Stimulated activated CD4-positive, alpha-beta T cell treated with anti-CD3 and anti-CD28 coated beads, Interleukin-1b, Interleukin-23, amount 100 ng/mL, for 1 hour (primary cell): ENCODE measurements around the gene GLT8D2.
"Not testable (repeated sequence)": the region's sequence is repeated elsewhere in the genome, so short reads cannot be mapped to it uniquely, and the experiment has no call there.

Experiments
- DNase-seq, 2 donors: peaks; one replicate each; pipeline ENCODE4 v3.0.0-alpha.2; 2020; ENCODE audit warnings: low read depth in 2 of 2

Gene GLT8D2

GRCh38 chr12:104050436-104050835 is 449 bp upstream of the GLT8D2 start:
- no peak for DNase-seq

DNA sequence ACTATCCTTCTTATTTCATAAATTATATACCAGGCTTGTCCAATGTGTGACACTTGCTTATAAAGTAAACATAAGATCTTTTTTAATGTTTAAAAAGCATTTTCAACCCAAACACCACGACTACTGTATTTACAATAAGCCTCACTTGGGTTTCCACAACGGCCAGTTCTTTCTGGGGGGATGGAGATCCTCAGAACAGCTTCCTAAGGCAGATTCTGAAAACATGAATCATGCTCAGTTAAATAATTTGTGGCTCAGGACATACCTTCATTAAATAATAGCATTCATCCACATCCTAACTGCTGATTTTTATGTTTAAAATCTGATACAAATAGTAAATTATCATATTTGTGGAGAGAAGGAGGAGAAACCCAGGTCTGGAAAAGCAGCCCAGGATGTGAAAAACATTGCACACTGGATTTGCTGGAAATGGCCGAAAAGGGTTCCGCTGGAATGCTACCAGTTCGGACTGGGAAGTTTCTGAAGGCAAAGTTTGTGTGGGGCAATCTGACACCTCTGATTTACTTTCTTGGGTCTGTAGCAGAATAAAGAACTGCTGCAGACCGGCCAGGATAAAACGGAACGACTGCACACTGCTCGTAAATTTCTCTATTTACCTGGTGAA is 597 bp downstream of the GLT8D2 start:
- no peak for DNase-seq

DNA sequence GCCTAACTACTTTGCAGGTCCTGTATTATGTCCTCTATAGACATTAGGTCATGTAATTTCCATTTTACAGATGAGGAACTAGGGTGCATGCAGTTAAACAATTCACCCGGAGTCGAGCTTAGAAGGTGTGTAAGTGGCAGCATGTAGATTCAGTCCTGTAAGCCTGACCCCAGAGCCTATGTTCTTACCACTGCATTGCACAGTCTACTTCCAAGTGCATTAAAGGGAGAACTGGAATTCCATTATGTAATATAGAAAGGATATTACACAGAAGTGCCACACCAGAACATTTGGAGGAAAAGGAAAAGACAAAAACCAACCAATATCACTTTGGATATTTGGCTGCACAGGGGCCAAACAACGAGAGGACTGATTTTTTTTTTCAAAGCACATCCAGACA is 1.2 kb downstream of the GLT8D2 start:
- DNase-seq, result no peak

GRCh38 chr12:104048162-104048561 is 1.8 kb downstream of the GLT8D2 start:
- no peak for DNase-seq

DNA sequence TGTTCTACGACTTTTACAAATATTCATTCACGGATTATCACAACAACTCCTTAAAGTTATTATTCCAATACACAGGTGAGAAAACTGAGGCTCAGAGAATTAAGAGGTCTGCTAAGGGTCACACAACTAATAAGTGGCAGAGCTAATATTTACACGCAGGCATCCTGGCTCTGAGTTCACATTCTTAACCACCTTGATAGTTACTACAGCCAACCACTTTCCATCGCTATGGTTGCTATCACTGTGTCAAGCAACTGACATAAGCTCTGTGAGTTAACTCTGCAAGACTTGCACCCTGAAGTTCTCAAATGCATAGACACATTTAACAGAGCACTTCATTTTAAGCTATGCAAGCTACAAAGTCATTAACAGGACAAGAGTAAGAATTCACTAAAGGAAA is 3.7 kb downstream of the GLT8D2 start:
- DNase-seq, result no peak

DNA sequence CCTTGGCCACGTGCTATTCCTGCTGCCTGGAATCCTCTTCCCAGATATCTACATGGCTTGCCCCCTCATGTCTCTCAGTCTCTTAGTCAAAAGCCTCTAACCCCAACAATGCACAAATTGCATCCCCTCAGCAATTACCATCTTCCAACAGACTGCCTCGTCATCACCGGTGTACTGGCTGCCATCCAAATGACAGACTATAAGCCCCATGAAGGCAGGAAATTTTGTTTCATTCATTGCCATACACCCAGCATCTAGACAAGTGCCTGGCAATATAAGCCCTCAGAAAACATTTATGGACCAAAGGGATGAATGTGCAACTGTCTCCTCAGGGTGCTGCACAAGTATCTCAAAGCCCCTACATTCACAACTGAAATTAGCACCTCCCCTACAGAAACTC is 5.8 kb downstream of the GLT8D2 start:
- DNase-seq, result no peak

- no peak for DNase-seq
Observed at GRCh38 chr12:104042580-104042979, 7.4 kb downstream of the GLT8D2 start.

DNA sequence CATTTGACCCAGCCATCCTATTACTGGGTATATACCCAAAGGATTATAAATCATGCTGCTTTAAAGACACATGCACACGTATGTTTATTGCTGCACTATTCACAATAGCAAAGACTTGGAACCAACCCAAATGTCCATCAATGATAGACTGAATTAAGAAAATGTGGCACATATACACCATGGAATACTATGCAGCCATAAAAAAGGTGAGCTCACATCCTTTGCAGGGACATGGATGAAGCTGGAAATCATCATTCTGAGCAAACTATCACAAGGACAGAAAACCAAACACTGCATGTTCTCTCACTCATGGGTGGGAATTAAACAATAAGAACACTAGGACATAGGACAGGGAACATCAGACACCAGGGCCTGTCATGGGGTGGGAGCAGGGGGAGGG is 10.2 kb downstream of the GLT8D2 start:
- not testable (repeated sequence) for DNase-seq

DNA sequence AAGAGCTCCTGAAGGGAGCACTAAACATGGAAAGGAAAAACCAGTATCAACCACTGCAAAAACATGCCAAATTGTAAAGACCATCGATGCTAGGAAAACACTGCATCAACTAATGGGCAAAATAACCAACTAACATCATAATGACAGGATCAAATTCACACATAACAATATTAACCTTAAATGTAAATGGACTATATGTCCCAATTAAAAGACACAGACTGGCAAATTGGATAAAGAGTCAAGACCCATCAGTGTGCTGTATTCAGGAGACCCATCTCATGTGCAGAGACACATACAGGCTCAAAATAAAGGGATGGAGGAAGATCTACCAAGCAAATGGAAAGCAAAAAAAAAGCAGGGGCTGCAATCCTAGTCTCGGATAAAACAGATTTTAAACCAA is 13.8 kb downstream of the GLT8D2 start:
- not testable (repeated sequence) for DNase-seq

- not testable (repeated sequence) for DNase-seq
Observed at GRCh38 chr12:104030596-104030995, 19.4 kb downstream of the GLT8D2 start.

DNA sequence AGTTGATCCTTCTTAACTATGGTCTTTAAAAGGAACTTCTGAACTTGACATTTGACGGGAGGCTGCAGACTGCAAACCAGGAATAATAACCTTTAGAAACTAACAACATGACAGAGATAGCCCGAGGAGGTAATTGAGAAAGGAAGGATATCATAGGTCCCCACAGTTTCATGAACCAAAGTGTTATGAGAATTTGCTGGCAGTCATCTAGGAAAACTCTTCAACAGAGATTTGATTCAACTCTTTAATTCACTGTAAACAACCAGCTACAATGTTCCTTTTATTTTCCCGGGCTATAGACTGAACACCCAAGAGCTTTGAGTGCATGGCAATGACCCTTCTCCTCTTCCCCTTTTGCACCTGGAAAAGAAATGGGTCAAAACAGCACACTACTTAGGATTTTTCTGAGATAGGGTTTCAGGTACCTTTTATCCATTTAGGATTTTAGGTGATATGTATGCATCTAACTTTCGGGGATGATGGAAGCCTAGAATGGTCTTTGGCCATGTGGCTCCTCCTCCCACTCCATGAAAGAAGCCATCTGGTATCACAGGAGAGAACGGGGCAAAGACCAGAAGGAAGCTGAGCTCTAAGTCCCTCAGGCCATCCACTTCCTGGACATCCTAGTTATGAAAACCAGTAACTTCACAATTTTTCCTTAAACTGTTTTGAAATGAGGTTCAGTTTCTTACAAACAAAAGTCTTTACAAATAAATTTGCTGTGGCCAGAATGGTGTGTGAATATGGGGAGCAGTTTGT is 23.0 kb downstream of the GLT8D2 start:
- DNase-seq, result no peak

DNA sequence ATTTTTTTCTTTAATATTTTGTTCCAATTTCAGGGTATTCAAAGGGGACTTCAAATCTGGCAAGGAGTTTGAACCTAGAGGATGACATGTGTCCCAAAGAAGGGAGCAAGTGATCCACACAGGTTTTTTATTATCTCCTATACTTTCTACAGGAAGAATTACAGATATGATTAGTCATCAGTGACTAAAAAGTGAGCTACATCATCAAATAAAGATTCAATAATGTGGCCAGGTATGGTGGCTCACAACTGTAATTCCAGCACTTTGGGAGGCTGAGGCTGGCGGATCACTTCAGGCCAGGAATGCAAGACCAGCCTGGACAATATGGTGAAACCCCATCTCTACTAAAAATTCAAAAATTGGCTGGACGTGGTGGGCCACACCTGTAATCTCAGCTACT is 24.2 kb downstream of the GLT8D2 start:
- DNase-seq, result no peak

DNA sequence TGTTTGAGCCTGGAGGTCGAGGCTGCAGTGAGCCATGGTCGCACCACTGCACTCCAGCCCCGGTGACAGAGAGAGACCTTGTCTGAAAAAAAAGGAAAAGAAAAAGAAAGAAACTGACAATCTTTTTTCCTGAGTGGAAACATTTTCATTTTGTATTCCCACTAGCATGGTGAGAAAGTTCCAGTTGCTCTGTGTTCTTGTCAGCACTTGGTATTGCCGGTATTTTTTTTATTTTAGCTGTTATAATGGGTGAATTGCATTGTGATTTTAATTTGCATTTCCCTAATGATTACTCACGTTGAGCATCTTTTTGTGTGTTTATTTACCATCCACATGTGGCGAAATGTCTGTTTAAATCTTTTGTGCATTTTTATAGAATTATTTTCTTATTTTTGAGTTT is 25.6 kb downstream of the GLT8D2 start:
- DNase-seq, result no peak

- DNase-seq, result no peak
Observed at GRCh38 chr12:104023710-104024109, 26.3 kb downstream of the GLT8D2 start.

DNA sequence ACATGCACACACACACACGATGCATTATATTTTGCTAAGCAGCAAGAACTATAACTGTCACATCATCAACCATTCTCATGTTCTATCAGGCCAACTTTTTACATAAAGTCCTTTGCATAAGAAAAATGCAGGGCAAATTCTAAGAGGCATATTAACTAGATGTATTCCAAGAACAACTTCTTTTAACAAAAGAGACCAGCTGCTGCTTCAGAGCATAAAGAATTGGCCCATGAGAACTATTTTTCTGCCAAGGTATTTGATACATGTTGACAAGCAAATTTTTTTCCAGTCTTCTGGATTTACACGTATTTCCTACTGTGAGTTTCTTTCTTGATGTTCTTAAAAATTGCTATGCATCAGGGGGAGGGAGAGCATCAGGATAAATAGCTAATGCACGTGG is 27.2 kb downstream of the GLT8D2 start:
- DNase-seq, result no peak

DNA sequence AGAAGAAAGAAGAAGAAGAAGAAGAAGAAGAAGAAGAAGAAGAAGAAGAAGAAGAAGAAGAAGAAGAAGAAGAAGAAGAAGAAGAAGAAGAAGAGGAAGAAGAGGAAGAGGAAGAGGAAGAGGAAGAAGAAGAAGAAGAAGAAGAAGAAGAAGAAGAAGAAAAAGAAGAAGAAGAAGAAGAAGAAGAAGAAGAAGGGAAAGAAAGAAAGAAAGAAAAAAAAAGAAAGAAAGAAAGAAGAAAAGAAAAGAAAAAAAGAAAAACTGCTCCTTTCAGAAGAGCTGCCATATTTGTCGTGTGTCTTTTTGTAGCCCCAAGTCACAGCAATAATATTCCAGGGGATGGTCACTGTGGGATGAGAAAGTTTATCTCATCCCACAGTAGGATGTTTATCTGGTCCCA is 28.1 kb downstream of the GLT8D2 start:
- not testable (repeated sequence) for DNase-seq

DNA sequence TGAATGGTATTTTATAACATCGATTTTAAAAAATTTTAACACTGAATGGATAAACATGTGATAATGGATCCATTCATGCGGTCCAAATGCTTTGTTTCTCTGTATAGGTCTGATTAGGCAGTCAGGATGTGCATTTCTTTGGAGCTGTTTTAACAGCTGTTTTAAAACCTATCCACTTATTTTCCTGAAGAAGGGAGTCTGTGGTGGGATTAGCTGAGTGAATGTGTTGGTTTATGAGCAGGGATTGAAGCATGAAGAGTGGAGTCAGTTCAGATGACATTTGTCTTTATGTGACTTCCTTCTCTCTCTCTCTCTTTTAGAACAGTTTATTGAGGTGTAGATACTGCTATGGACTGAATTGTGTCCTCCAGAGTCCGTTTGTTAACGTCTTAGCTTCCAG is 37.7 kb downstream of the GLT8D2 start:
- no peak for DNase-seq

DNA sequence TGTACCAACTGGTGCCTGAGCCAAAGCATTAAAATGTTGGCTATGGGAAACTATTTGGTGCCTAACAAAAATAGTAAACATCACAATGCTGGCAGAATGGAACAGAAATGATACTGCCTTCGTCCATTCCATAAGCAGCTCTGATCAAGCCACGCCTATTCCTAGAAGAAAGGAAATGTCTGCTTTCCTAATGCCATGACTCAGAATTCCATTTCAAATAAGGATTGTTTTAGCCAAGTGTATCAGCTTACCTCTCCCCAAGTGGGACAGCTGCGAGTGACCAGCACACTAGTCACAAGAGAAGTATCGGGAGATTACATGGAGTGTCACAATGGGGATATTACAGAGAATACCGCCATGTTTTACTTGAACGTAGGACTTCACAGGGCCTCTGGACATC is 38.7 kb downstream of the GLT8D2 start:
- DNase-seq, result no peak

GRCh38 chr12:104010606-104011169 is 39.3 kb downstream of the GLT8D2 start:
- no peak for DNase-seq

DNA sequence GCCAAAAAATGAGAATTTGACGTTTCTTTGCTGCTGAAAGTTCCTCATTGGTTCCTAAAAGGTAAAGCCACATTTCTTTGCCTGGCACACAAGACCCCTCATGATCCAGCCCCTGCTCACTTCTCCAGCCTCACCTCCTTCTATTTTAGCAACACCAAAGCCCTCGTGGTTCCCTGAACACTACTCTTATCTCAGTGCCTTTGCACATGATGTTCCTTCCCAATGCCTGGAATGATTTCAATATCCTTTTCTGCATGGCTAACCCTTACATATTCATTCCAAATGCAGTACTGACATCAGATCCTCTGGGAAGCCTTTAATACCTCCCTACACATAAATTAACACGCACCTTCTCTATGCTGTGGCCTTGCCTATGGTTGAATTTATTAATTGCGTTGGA is 39.9 kb downstream of the GLT8D2 start:
- DNase-seq, result no peak

GRCh38 chr12:104006929-104007328 is 43.1 kb downstream of the GLT8D2 start:
- no peak for DNase-seq

DNA sequence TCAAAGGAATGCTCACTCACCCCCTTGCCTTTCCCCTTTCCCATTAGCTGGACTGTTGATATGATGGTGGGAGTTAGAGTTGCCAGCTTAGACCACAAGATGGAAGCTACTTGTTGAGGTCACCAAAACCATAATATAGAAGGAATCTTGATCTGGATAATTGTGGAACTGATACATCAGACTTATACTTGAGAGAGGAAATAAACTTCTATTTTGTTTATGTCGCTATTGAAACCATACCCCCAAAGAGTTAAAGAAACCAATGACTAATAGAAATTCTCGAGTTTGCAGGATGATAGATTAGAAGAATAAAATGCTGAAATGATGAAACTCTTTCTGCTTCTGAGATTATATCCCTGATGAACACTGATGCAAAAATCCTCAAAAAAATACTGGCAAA is 46.4 kb downstream of the GLT8D2 start:
- no peak for DNase-seq

- no peak for DNase-seq
Observed at GRCh38 chr12:104002686-104003085, 47.3 kb downstream of the GLT8D2 start.
